Breast epithelium (tissue), 4 donors: Measurements from ENCODE around the gene SLX4IP. TPM values are rescaled to one million over a fixed set of nuclear protein-coding genes. Genes with fewer than 3 reads are reported as not detected.

Experiments used
- DNase-seq, 2 donors: peaks; one replicate each; pipeline ENCODE4 v3.0.0-alpha.2; 2019; ENCODE audit warnings: low spot score in 2 of 2
- H3K27ac ChIP-seq, 2 donors: fragments of 200-600 bp; sonication (generic) in 1 of 2; one replicate each; pipeline ENCODE4 v1.5.1; 2016 to 2019; ENCODE audit warnings: mild to moderate bottlenecking in 1 of 2
- H3K27me3 ChIP-seq, 2 donors: fragments of 200-600 bp; sonication (generic) in 1 of 2; one replicate each; pipeline versions ENCODE4 v1.5.1 to v1.6.0; 2017 to 2019; ENCODE audit warnings: control low read depth in 1 of 2, mild to moderate bottlenecking in 1 of 2
- H3K36me3 ChIP-seq: fragments of 200-600 bp; one replicate; pipeline ENCODE4 v1.5.1; 2019
- H3K4me1 ChIP-seq, 2 donors: fragments of 200-600 bp; sonication (generic); one replicate each; pipeline ENCODE4 v1.5.1; 2016 to 2019; ENCODE audit warnings: control low read depth in 1 of 2
- H3K4me3 ChIP-seq, 3 donors: fragments of 200-600 bp; sonication (generic); 1 replicate in 2 of 3; 2 replicates in 1 of 3; pipeline ENCODE4 v1.5.1; 2016 to 2019; ENCODE audit warnings: mild to moderate bottlenecking in 3 of 3, moderate library complexity in 2 of 3
- H3K9me3 ChIP-seq, 2 donors: fragments of 200-600 bp; sonication (generic) in 1 of 2; one replicate each; pipeline ENCODE4 v1.5.1; 2016 to 2019; ENCODE audit warnings: control low read depth in 1 of 2
- POLR2A ChIP-seq: fragments of 450-650 bp; IDR thresholded peaks from one replicate; pipeline ENCODE4 v1.6.1; 2016; ENCODE audit warnings: antibody characterized with exemption, mild to moderate bottlenecking, moderate library complexity
- POLR2AphosphoS5 ChIP-seq, 3 donors: sonication (generic); formaldehyde crosslinking; IDR thresholded peaks; one replicate each; pipeline ENCODE4 v1.6.1; 2017; ENCODE audit warnings: antibody characterized with exemption in 3 of 3
- intact Hi-C: fragments of 100-400 bp; cut with DNase I; formaldehyde crosslinking; loops from one replicate; pipeline ENCODE4 v1.15.1; 2023; ENCODE audit warnings: low total_unique reads
- total RNA-seq, 3 donors: library from RNA; depleted of rRNA; stranded (reverse); fragments of >200 nt; gene quantifications; one replicate each; pipeline ENCODE4 v1.1.0, GENCODE V29; 2016
- TF ChIP-seq, protein P1 (sequence below), 3 donors: fragments of 450-650 bp; IDR thresholded peaks; one replicate each; pipeline ENCODE4 v1.5.1; 2016 to 2017; ENCODE audit warnings: antibody characterized with exemption in 3 of 3, mild to moderate bottlenecking in 3 of 3, moderate library complexity in 3 of 3

The SLX4IP gene
- total RNA-seq, 3 donors from 2014 or later = 4.2 to 6.9 (median 5.9) TPM

DNA sequence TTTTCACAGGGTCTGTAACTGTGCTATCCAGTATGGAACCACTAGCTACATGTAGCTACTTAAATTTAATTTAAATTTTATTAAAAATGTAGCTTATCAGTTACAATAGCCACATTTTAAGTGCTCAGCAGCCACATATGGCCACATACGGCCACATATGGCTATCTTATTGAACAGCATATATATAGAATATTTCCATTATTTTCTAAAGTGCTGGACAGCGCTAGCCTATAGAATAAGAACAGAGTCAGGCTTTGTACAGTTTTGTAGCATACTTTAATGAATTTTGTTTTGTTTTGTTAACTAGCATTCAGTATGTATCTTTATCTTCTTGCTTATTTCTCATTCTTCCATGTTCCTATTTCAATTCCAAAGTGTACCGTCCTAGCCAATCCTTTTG lies 120.3 kb downstream of the SLX4IP start:
- TF ChIP-seq, protein P1, sequence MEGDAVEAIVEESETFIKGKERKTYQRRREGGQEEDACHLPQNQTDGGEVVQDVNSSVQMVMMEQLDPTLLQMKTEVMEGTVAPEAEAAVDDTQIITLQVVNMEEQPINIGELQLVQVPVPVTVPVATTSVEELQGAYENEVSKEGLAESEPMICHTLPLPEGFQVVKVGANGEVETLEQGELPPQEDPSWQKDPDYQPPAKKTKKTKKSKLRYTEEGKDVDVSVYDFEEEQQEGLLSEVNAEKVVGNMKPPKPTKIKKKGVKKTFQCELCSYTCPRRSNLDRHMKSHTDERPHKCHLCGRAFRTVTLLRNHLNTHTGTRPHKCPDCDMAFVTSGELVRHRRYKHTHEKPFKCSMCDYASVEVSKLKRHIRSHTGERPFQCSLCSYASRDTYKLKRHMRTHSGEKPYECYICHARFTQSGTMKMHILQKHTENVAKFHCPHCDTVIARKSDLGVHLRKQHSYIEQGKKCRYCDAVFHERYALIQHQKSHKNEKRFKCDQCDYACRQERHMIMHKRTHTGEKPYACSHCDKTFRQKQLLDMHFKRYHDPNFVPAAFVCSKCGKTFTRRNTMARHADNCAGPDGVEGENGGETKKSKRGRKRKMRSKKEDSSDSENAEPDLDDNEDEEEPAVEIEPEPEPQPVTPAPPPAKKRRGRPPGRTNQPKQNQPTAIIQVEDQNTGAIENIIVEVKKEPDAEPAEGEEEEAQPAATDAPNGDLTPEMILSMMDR (IDR thresholded peaks at IDR 0.05) = no peak
- no peak for TF ChIP-seq POLR2AphosphoS5 (IDR thresholded peaks at IDR 0.05)
- TF ChIP-seq POLR2A = no peak
- no peak overlapping the region for H3K4me3 ChIP-seq
- DNase-seq = no peak

GRCh38 chr20:10555865-10556308 lies 120.8 kb downstream of the SLX4IP start:
- no peaks in the 10 kb centered on the region for H3K4me1 ChIP-seq
- H3K4me3 ChIP-seq = no peak overlapping the region
- no peaks in the 10 kb centered on the region for H3K27me3 ChIP-seq
- intact Hi-C loops = no loop called here
- no peaks in the 10 kb centered on the region for H3K9me3 ChIP-seq
- no peak for TF ChIP-seq POLR2AphosphoS5 (IDR thresholded peaks at IDR 0.05)
- TF ChIP-seq, protein P1 (IDR thresholded peaks at IDR 0.05) = no peak
- TF ChIP-seq POLR2A = no peak
- DNase-seq = no peak
- H3K27ac ChIP-seq = no peak overlapping the region
- H3K36me3 ChIP-seq = no peaks in the 10 kb centered on the region

More for the DNA sequence above, 120.3 kb downstream of the SLX4IP start:
- no peak overlapping the region for H3K27ac ChIP-seq
- no peaks in the 10 kb centered on the region for H3K9me3 ChIP-seq
- no peaks in the 10 kb centered on the region for H3K4me1 ChIP-seq
- intact Hi-C loops = no loop called here
- H3K36me3 ChIP-seq = no peaks in the 10 kb centered on the region
- no peaks in the 10 kb centered on the region for H3K27me3 ChIP-seq

DNA sequence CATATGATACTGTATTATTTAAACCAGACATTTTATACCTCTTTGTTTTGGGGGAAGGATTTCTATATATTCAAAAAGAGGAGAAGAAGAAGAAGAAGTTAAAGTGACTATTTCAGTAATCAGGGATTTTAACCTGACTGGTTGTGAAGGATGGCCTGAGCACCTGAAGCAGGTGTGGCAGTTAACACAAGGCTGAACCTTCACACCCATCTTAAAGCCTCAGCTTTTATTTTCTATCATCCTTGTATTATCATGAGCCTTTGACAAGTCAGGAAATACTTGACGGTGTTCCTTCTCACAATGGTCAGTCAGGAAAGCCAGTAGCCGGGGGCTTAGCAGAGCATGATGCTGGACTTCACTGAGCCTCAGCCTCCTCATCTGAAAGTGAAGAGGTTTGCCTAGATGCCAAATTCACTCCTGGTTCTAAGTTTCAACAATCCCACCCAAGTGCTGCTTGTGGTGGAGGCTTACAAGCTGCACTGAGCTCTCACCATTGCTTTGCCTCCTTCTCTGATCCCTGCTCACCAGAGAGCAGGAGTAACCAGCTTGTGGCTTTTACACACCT lies 121.5 kb downstream of the SLX4IP start:
- H3K27ac ChIP-seq = no peak overlapping the region
- H3K27me3 ChIP-seq = no peaks in the 10 kb centered on the region
- no peak for DNase-seq
- H3K4me3 ChIP-seq = no peak overlapping the region
- intact Hi-C loops = no loop called here
- TF ChIP-seq POLR2A (no peak), POLR2AphosphoS5 (IDR thresholded peaks at IDR 0.05) (no peak)
- TF ChIP-seq, protein P1 (IDR thresholded peaks at IDR 0.05) = no peak
- no peaks in the 10 kb centered on the region for H3K36me3 ChIP-seq
- no peaks in the 10 kb centered on the region for H3K4me1 ChIP-seq
- H3K9me3 ChIP-seq = no peaks in the 10 kb centered on the region

GRCh38 chr20:10557685-10558084 lies 122.6 kb downstream of the SLX4IP start:
- TF ChIP-seq, protein P1 (IDR thresholded peaks at IDR 0.05) = no peak
- no peak for TF ChIP-seq POLR2A
- no peak for TF ChIP-seq POLR2AphosphoS5 (IDR thresholded peaks at IDR 0.05)
- peak overlapping the region in 1 of 2 donors; percentile 21 for H3K27ac ChIP-seq
- H3K9me3 ChIP-seq = no peaks in the 10 kb centered on the region
- intact Hi-C loops = no loop called here
- no peaks in the 10 kb centered on the region for H3K4me1 ChIP-seq
- no peak for DNase-seq
- no peaks in the 10 kb centered on the region for H3K27me3 ChIP-seq
- no peaks in the 10 kb centered on the region for H3K36me3 ChIP-seq
- H3K4me3 ChIP-seq = no peak overlapping the region

GRCh38 chr20:10558635-10559187 lies 123.6 kb downstream of the SLX4IP start:
- no peak for DNase-seq
- Histone ChIP-seq H3K4me1 (no peaks in the 10 kb centered on the region), H3K9me3 (no peaks in the 10 kb centered on the region), H3K4me3 (no peak overlapping the region), H3K36me3 (no peaks in the 10 kb centered on the region), H3K27me3 (no peaks in the 10 kb centered on the region), H3K27ac (no peak overlapping the region)
- intact Hi-C loops = no loop called here
- TF ChIP-seq POLR2AphosphoS5 (IDR thresholded peaks at IDR 0.05) = no peak
- TF ChIP-seq, protein P1 (IDR thresholded peaks at IDR 0.05) = no peak
